Left ventricle myocardium inferior (tissue), 1 donor: ENCODE results near the gene UST. TPM values are rescaled to one million over a fixed set of nuclear protein-coding genes. Genes with fewer than 3 reads are reported as not detected.
A peak's percentile ranks its signal among the peaks of the same experiment; 100 is the strongest.
"Not testable (repeated sequence)": the region's sequence is repeated elsewhere in the genome, so short reads cannot be mapped to it uniquely, and the experiment has no call there.

ENCODE experiments used
- DNase-seq: peaks from one replicate; pipeline ENCODE4 v3.0.0-alpha.2; 2020
- H3K27ac ChIP-seq: fragments of 200-600 bp; replicated peaks from 2 replicates; pipeline ENCODE4 v1.8.0; 2021
- H3K27me3 ChIP-seq: fragments of 200-600 bp; 2 replicates; pipeline ENCODE4 v1.8.0; 2021; ENCODE audit warnings: low read depth
- H3K36me3 ChIP-seq: fragments of 200-600 bp; 2 replicates; pipeline ENCODE4 v1.8.0; 2021
- H3K4me1 ChIP-seq: fragments of 200-600 bp; 2 replicates; pipeline ENCODE4 v1.8.0; 2021
- H3K4me3 ChIP-seq: fragments of 200-600 bp; 2 replicates; pipeline ENCODE4 v1.8.0; 2021; ENCODE audit warnings: mild to moderate bottlenecking, moderate library complexity
- H3K9me3 ChIP-seq: fragments of 200-600 bp; replicated peaks from 2 replicates; pipeline ENCODE4 v1.8.0; 2021
- CTCF ChIP-seq: fragments of 200-600 bp; IDR thresholded peaks from 2 replicates; pipeline ENCODE4 v1.8.0; 2021; ENCODE audit warnings: antibody characterized with exemption, mild to moderate bottlenecking, borderline replicate concordance
- intact Hi-C: fragments of 100-400 bp; cut with micrococcal nuclease; formaldehyde crosslinking; loops from one replicate; pipeline ENCODE4 v1.11.0; 2022
- total RNA-seq: library from RNA; stranded (reverse); fragmentation: NEBNext Ultra II Directional; extraction: Animal tissue kit (Norgen Biotek cat#: 25700); gene quantifications from one replicate; pipeline ENCODE4 v1.2.1, GENCODE V29; 2021
- donor health status: DM: no; HTN: yes; CAD: no; lungs with severe emphysema.

The UST gene
- total RNA-seq, 1 donor from 2014 or later: 3.3 TPM

GRCh38 chr6:149097794-149098193 is 351.0 kb downstream of the UST start:
- H3K27me3 ChIP-seq: peaks cover 26% of the 10 kb centered on the region
- no peak for DNase-seq
- TF ChIP-seq CTCF: no peak
- H3K4me3 ChIP-seq: no peak overlapping the region
- H3K36me3 ChIP-seq: no peaks in the 10 kb centered on the region
- intact Hi-C loops: no loop called here
- H3K4me1 ChIP-seq: no peaks in the 10 kb centered on the region
- H3K9me3 ChIP-seq: peaks cover 22% of the 10 kb centered on the region
- H3K27ac ChIP-seq: no peak overlapping the region

- no peaks in the 10 kb centered on the region for H3K4me1 ChIP-seq
- H3K27me3 ChIP-seq: peaks cover 17% of the 10 kb centered on the region
- no peak for TF ChIP-seq CTCF
- no peaks in the 10 kb centered on the region for H3K36me3 ChIP-seq
- no peak overlapping the region for H3K4me3 ChIP-seq
- no peak overlapping the region for H3K27ac ChIP-seq
- intact Hi-C loops: no loop called here
- peaks cover 22% of the 10 kb centered on the region for H3K9me3 ChIP-seq
- no peak for DNase-seq
Observed at GRCh38 chr6:149098700-149099276, 352.0 kb downstream of the UST start.

GRCh38 chr6:149102324-149102723 is 355.5 kb downstream of the UST start:
- no peak overlapping the region for H3K4me3 ChIP-seq
- DNase-seq: no peak
- H3K4me1 ChIP-seq: no peaks in the 10 kb centered on the region
- no peak for TF ChIP-seq CTCF
- intact Hi-C loops: no loop called here
- no peaks in the 10 kb centered on the region for H3K27me3 ChIP-seq
- no peaks in the 10 kb centered on the region for H3K36me3 ChIP-seq
- peaks cover 22% of the 10 kb centered on the region for H3K9me3 ChIP-seq
- H3K27ac ChIP-seq: no peak overlapping the region

- H3K27me3 ChIP-seq, H3K4me1 ChIP-seq, H3K4me3 ChIP-seq, H3K27ac ChIP-seq, H3K9me3 ChIP-seq, DNase-seq, H3K36me3 ChIP-seq, intact Hi-C loops: not testable (repeated sequence)
Observed at GRCh38 chr6:149103950-149104349, 357.1 kb downstream of the UST start.

GRCh38 chr6:149107520-149107919 is 360.7 kb downstream of the UST start:
- H3K4me3 ChIP-seq: no peak overlapping the region
- peak overlapping the region; percentile 47 for H3K27ac ChIP-seq
- no peaks in the 10 kb centered on the region for H3K36me3 ChIP-seq
- H3K9me3 ChIP-seq: no peaks in the 10 kb centered on the region
- H3K4me1 ChIP-seq: no peaks in the 10 kb centered on the region
- no peaks in the 10 kb centered on the region for H3K27me3 ChIP-seq
- no peak for TF ChIP-seq CTCF
- intact Hi-C loops: no loop called here
- DNase-seq: no peak

- Histone ChIP-seq H3K36me3 (no peaks in the 10 kb centered on the region), H3K9me3 (peaks cover 4% of the 10 kb centered on the region), H3K27me3 (no peaks in the 10 kb centered on the region), H3K4me1 (no peaks in the 10 kb centered on the region), H3K4me3 (no peak overlapping the region), H3K27ac (peak overlapping the region; percentile 47)
- intact Hi-C loops: no loop called here
- DNase-seq: no peak
- no peak for TF ChIP-seq CTCF
Observed at GRCh38 chr6:149108038-149108748, 361.4 kb downstream of the UST start.
